Measurements from ENCODE around the gene EXOC6.

DNA sequence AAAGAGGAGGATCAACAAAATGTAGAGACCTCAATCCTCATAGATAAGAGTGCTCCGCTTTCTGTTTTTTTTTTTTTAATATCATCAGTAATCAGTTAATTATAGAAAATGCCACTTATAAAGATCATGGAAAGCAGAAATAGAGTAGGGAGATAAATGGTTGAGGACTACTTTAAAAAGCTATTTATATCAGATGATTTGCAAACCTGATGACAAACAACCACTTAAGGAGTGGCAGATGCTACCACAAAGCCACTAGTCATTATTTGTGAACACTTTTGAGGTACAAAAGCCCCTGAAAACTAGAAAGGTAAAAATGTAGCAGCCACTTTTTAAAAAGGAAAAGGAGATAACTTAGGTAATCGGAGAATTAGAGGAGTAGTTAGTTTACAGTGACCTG, 113.3 kb downstream of the EXOC6 start:
- TF ChIP-seq, protein P1, sequence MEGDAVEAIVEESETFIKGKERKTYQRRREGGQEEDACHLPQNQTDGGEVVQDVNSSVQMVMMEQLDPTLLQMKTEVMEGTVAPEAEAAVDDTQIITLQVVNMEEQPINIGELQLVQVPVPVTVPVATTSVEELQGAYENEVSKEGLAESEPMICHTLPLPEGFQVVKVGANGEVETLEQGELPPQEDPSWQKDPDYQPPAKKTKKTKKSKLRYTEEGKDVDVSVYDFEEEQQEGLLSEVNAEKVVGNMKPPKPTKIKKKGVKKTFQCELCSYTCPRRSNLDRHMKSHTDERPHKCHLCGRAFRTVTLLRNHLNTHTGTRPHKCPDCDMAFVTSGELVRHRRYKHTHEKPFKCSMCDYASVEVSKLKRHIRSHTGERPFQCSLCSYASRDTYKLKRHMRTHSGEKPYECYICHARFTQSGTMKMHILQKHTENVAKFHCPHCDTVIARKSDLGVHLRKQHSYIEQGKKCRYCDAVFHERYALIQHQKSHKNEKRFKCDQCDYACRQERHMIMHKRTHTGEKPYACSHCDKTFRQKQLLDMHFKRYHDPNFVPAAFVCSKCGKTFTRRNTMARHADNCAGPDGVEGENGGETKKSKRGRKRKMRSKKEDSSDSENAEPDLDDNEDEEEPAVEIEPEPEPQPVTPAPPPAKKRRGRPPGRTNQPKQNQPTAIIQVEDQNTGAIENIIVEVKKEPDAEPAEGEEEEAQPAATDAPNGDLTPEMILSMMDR (IDR thresholded peaks at IDR 0.05 in 8 of 11, conservative IDR thresholded peaks at IDR 0.05 in 3 of 11): no peak
- no peak for TF ChIP-seq POLR2AphosphoS5 (IDR thresholded peaks at IDR 0.05)
